GM12864 (cell line): Measurements from ENCODE around the gene RPGRIP1.
"Not testable (repeated sequence)": the region's sequence is repeated elsewhere in the genome, so short reads cannot be mapped to it uniquely, and the experiment has no call there.

Experiments
- DNase-seq: peaks from one replicate; pipeline ENCODE4 v3.0.0-alpha.2; 2011; ENCODE audit warnings: low read depth
- H3K4me3 ChIP-seq: 2 replicates; pipeline ENCODE4 v1.5.1; 2011; ENCODE audit warnings: mild to moderate bottlenecking, low read depth, low read length, control low read depth
- TF ChIP-seq, protein P1 (sequence below): IDR thresholded peaks from 2 replicates; pipeline ENCODE4 v1.5.1; 2011; ENCODE audit warnings: low read depth, mild to moderate bottlenecking, moderate library complexity, low read length, control low read depth, inconsistent platforms; ENCODE audit errors: missing control alignments

Gene RPGRIP1

DNA sequence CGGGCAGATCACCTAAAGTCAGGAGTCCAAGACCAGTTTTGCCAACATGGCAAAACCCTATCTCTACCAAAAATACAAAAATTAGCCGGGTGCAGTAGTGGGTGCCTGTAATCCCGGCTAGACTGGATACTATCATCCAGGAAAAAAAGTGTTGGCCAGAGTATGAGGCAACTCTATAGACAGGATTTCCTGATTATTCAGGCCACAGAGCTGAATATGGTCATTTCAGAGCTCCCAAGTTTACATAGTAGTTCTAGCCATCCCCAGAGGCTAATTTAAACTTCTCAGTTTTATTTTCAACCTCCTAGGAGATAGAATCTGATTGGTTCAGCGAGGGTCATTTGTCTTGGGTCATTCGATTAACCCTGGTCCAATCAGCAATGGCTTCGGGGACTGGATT, 7.3 kb downstream of the RPGRIP1 start:
- DNase-seq: no peak
- TF ChIP-seq, protein P1, sequence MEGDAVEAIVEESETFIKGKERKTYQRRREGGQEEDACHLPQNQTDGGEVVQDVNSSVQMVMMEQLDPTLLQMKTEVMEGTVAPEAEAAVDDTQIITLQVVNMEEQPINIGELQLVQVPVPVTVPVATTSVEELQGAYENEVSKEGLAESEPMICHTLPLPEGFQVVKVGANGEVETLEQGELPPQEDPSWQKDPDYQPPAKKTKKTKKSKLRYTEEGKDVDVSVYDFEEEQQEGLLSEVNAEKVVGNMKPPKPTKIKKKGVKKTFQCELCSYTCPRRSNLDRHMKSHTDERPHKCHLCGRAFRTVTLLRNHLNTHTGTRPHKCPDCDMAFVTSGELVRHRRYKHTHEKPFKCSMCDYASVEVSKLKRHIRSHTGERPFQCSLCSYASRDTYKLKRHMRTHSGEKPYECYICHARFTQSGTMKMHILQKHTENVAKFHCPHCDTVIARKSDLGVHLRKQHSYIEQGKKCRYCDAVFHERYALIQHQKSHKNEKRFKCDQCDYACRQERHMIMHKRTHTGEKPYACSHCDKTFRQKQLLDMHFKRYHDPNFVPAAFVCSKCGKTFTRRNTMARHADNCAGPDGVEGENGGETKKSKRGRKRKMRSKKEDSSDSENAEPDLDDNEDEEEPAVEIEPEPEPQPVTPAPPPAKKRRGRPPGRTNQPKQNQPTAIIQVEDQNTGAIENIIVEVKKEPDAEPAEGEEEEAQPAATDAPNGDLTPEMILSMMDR: no peak
- no peak overlapping the region for H3K4me3 ChIP-seq

DNA sequence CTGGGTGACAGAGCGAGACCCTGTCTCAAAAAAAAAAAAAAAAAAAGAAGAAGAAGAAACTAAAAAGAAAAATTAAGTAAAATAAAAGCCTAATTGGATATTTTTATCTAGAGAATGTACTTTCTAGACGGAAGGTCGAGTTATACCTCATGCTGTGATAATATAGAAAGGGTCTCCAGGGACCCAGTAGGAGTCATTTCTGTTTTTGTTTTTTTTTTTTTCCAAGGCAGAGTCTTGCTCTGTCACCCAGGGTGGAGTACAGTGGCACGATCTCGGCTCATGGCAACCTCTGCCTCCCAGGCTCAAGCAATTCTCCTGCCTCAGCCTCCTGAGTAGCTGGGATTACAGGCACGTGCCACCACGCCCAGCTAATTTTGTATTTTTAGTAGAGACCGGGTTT, 14.1 kb downstream of the RPGRIP1 start:
- H3K4me3 ChIP-seq, DNase-seq: not testable (repeated sequence)

DNA sequence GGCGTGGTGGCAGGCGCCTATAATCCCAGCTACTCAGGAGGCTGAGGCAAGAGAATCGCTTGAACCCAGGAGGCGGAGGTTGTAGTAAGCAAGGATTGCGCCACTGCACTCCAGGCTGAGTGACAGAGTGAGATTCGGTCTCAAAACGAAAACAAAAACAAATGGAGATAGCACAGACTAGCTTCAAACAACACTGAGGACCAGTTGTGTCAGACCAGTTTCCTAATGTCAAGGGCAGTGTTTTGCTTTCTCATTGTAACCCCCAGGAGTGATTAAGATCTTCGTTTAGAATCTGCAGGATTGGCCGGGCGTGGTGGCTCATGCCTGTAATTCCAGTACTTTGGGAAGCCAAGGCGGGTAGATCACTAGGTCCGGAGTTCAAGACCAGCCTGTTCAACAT, 18.5 kb downstream of the RPGRIP1 start:
- TF ChIP-seq, protein P1: no peak
- DNase-seq: no peak
- no peak overlapping the region for H3K4me3 ChIP-seq

DNA sequence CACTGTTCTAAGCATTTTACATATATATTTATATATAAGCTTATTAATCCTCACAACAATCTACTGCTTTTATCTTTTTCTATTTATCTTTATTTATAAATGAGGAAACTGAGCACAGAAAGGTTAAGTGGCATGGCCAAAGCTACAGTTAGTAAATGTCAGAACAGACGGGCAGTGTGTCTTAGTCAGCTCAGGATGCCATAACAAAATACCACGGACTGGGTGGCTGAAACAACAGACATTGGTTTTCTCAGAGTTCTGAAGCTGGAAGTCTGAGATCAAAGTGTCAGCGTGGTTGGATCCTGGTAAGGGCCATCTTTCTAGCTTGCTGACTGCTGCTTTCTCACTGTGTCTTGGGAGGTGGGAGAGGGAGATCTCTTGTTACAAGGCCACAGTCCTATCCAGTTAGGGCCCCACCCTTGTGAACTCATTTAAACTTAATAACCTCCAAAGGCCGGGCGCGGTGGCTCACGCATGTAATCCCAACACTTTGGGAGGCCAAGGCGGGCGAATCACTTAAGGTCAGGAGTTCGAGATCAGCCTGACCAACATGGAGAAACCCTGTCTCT, 19.8 kb downstream of the RPGRIP1 start:
- no peak for DNase-seq
- TF ChIP-seq, protein P1: no peak
- no peak overlapping the region for H3K4me3 ChIP-seq

DNA sequence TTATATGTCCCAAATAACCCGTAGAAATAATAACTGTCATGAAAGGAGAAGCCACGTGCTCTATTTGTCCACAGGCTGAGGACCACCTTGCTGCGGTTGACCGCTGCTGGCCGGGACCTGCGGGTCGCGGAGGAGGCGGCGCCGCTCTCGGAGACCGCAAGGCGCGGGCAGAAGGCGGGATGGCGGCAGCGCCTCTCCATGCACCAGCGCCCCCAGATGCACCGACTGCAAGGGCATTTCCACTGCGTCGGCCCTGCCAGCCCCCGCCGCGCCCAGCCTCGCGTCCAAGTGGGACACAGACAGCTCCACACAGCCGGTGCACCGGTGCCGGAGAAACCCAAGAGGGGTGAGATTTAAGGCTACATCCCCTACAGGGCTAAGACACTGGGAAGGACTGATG, 21.0 kb downstream of the RPGRIP1 start:
- peak overlapping the region; percentile 49 for H3K4me3 ChIP-seq
- DNase-seq: no peak
- TF ChIP-seq, protein P1: peak; percentile 9

DNA sequence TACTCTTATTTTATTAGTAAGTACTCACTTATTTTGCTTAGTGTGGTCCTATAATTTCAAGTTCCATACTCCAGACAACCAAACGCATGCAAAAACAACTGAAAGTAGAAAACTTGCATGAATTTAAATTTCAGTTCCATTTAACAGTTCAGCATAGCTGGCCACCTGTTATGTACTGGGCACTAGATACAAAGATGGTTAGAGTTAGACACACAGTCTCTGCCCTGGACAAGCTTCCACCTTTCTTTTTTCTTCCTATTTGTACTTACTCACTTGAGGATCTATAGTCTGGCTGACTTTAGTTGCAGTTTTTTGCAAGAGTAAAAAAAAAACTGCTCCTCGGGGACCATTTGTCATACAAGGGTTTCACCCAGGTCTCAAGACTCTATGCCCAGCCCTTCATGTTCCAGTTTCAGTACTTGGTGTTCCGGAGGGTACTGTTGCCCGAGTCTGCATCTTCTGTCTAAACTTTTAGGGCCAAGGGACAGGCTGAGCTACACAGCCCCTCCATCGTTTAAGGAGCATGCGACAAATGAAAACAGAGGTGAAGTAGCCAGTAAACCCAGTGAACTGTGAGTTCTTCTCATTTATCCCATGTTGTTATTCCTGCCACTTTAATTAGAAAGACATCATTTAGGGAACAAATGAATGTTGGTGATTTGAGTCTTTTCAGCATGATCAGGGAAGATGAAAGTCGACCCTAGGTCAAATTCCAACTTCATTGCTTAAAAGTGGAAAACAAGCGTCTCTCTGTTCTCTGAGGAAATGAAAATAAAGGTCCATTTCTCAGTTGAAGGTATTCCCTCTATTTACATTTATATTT, 22.3 kb downstream of the RPGRIP1 start:
- no peak for DNase-seq
- H3K4me3 ChIP-seq: no peak overlapping the region
- TF ChIP-seq, protein P1: no peak

DNA sequence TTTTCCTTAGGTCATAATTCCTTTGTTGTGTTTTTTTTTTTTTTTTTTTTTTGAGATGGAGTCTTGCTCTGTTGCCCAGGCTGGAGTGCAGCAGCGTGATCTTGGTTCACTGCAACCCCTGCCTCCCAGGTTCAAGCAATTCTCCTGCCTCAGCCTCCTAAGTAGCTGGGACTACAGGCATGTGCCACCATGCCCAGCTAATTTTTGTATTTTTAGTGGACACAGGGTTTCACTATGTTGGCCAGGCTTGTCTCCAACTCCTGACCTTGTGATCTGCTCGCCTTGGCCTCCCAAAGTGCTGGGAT, 22.9 kb downstream of the RPGRIP1 start:
- DNase-seq, H3K4me3 ChIP-seq: not testable (repeated sequence)

DNA sequence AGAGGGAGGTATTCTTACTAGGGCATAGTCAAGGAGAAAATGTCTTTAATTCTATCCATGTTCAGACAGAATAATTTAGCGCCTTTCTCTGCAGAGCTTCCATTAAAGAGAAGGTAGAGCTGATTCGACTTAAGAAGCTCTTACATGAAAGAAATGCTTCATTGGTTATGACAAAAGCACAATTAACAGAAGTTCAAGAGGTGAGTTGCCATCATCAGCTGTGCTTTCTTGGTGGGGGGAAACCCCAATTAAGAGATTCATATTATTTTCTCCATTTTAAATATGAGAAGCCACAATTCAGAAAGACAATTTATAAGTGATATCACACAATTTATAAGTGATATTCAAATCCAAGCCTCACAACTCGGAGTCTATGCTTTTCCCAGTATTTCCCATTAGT, 27.8 kb downstream of the RPGRIP1 start:
- no peak overlapping the region; the same call in 1 of the 2 replicates for H3K4me3 ChIP-seq

More for the DNA sequence above, 27.8 kb downstream of the RPGRIP1 start:
- DNase-seq: no peak
- TF ChIP-seq, protein P1: no peak
